GM21717 (cell line): Measurements from ENCODE around the gene TMEM117.

Experiments used
- ATAC-seq: cut with Tn5 transposase; IDR thresholded peaks from one replicate; pipeline ENCODE4 v1.9.1; 2021; ENCODE audit warnings: mild to moderate bottlenecking, moderate library complexity; ENCODE audit not compliant: unreplicated experiment

TMEM117 gene

GRCh38 chr12:43835656-43836474, at the start of gene TMEM117:
TMEM117 (plus strand) TSS chr12:43836081.
- peak; percentile 83 for ATAC-seq

DNA sequence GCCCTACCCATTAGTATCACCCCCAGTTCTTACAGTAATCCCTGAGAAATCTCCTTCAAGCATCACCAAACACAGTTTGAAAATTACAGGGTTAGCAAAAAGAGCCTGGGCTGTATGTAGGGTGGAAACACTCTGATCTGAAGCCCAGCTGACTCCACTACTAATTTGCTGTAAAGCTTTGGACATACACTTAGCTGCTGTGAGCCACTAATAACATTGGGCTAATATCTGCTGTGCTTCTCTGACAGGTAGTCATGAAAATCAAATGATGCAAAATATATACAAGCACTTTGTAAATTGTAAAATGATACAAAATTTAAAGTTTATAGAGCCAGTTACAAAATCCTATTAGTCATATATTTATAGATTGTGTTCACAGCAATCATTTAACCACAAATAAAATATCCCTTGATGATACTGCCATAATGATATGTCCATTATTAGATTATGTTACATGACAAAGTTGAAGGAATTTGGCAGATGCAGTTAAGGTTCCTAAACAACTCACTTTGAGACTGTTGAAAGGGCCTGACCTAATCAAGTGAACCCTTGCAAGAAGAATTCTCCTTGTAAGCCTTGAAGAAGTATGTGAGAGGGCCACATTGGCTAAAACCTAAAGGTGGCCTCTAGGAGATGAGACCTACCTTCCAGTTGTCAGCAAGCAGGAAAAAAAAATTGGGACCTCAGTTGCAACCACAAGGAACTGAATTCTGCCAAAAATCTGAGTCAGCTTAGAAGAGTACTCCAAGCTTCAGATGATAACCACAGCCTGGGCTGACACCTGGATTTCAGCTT, 48.8 kb upstream of the TMEM117 start:
- no peak for ATAC-seq

DNA sequence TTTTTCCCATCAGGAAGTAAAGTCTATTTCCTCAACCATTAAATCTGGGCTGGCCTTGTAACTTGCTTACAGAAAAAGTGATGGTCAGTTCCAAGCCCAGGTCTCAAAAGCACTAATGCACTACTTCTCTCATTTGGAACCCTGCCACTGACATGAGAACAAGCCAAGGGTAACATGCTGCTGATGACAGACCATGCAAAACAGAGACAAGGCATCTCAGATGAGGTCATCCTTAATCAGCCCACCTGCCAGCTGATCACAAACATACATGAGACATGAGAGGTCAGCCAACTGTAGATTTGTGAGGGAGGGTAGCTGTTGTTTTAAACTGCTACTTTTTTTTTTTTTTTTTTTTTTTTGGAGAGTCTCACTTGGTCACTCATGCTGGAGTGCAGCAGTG, 45.9 kb upstream of the TMEM117 start:
- no peak for ATAC-seq

DNA sequence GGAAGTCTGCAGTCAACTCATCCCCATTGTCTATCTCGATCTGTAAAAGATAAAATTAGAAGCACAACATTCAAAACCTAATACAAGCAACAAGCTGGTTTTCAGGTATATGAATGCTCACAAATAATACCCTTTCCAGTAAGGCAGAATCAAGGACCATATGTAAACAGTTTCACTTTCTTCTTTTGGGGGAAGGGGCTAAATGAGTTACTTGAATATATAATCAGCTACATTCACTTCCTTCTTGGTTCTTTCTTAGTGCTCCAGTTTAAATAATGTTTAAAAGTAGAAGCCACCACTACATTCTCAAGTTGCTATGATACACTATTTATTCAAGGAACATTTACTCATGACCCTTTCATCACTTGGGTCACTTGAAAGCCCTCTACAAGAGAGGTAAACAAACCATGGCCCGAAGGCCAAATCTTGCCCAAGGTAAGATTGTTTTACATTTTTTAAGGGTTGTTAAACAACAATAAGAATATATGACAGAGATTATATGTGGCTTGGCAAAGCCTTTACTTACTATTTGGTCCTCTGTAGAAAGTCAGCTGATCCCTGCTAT, 40.1 kb upstream of the TMEM117 start:
- ATAC-seq, result peak; percentile 52

DNA sequence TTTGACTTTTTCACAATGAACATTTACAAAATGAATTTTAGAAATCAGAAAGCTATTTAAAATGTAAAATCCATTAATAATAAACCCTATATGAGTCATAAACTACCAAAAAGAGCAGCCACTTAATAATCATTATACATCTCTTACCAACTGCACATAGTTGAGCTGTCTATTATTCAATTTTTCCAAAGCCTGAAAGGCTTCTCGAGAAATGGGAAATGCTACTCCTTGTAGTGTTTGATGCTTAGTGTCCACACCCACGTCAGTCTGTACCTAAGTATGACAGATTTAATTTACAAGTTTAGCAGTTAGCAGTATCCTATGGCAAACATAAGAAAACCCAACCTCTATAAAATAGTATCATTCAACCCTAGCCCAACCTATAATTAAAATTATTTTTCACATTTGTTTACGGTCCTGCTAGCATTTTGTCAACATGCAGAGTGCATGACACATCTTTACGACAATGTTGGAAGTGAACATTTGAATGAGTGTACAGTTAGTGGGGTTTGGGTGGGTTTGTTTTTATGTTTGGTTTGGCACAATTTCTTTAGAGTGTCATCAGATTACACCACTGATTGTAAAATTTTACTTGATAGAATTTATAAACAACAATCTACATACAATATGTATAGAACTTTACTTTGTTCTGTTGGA, 38.2 kb upstream of the TMEM117 start:
- no peak for ATAC-seq

- ATAC-seq, result no peak
Measured at GRCh38 chr12:43805149-43805859, 30.6 kb upstream of the TMEM117 start.

DNA sequence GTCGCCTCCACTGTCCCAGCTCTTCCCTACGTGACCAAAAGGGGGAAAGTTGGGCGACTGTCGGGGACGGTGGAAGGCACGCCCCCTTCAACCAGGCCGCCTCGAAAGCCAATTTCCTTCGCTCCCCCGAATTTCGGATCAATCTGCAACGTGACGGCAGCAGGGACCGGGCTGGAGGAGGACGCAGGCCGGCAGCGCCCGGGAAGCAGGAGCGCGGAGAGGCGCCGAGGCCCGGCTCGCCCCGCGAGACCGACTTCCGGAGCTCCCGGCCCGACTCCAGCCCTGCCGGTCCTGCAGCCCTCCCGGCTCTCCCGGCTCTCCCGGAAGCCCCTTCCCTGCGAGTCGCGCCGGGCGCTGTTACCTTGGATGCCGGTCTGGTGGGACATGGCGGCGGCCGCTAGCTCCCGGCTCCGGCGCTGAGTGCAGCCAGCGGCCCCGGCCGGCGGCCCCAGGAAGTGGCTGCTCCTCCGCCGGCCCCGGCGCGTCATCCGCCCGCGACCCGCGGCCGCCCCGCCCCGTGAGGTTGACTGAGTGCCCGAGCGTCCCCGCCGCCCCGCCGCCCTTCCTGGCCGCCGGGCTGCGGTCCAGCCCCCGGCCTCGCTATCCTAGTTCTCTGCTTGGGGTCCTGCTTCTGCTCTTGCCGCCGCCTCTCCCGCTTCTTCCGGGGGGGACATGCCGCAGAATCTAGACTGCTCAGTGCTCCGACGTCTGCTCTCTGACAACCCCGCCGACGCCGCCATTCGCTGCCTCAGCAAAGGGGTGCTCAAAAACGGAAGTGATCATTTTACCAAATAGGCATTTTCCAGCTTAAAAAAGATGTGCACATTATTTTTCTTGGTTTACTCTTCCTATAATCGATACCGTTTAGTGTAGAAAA, 29.8 kb upstream of the TMEM117 start, which contains the start of gene TWF1:
TSS of gene TWF1 (minus strand) at position 458 of the 877 bp plus-strand sequence. CDS start at position 386, 72 bp downstream.
- peak; percentile 96 for ATAC-seq

DNA sequence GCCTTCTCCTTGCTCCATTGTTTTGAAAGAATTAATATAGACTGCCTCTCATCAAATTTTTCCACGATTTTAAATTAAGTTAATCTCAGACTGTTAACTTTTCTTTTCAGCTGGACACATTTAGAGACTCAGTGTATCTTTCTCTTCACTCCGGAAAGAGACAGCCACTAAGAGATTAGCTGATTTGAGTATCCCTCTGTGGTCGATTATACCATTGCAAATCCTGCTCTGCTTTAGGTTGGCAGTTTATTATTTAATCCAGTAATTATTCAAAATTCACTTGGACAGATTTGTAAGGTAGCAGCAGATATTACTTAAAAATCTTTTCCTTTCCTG, 29.2 kb upstream of the TMEM117 start:
- no peak for ATAC-seq

DNA sequence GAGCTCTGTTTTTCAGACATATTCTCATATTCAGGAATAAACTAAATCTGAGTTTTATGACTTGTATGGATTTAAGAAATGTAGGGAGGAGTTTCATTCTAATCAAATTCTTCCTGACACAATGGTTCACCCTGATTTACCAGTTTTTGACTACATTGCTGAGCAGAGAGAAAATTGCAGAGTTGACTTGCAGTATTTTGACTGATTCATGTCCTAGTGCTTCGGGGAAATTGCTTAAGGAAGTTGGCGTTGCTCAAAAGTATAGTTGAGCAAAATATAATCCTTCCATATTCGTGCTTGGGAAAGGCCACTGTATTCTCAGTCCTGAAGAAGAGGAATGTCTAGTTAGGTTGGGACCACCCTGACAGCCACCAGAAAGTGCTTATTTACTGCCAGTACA, 28.5 kb upstream of the TMEM117 start:
- ATAC-seq, result no peak

DNA sequence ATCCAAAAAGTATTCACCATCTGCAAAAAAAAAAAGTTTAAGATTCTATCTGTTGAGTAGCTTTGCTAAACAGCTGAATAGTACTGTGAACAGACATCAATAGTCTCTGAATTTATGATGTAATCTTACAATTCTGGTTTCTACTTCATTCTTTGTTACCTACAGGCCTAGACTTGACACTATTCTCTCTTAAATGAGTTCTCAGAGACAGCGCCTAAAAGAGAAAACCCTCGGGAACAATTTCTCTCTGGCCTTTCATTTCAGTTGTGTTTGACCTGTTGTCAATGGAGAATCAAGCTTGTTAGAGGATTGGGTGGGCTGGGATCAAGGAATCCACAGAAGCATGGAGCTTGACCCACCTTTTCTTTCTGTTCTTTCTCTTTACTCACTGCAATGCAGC, 23.8 kb upstream of the TMEM117 start:
- no peak for ATAC-seq

GRCh38 chr12:43812926-43813325, 23.0 kb upstream of the TMEM117 start:
- ATAC-seq, result no peak

- ATAC-seq, result no peak
Measured at GRCh38 chr12:43815416-43815815, 20.5 kb upstream of the TMEM117 start.

DNA sequence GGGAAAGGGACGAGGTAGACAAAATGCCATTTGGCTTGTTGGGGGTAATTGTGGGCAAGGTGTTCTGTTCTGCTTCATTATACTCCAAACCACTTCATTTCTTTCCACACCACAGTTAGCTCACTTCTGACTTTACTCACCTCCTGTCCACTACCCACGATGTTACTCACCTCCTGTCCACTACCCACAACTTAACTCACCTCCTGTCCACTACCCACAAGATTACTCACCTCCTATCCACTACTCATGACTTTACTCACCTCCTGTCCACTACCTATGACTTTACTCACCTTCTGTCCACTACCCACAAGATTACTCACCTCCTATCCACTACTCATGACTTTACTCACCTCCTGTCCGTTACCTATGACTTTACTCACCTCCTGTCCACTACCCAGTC, 19.7 kb upstream of the TMEM117 start:
- no peak for ATAC-seq

- ATAC-seq, result no peak
Measured at GRCh38 chr12:43824207-43824775, 11.6 kb upstream of the TMEM117 start.

DNA sequence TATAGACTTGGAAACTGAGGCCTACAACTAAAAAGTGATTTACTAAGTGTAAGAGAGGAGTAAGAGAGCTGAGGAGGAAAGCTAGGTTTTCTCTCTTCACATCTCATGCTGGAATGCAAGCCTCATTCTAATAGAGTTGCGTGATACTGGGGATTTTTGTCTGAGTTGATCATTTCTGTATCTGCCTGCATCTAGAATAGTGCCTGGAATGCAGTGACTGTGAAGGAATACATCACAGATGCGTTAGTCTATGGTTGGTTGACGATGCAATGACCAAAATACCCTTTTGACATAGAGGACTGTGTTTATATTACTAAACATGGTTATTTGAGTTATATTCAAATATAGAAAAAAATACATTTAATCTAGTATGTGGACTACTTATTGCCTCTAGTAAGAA, 9.2 kb upstream of the TMEM117 start:
- ATAC-seq, result no peak

DNA sequence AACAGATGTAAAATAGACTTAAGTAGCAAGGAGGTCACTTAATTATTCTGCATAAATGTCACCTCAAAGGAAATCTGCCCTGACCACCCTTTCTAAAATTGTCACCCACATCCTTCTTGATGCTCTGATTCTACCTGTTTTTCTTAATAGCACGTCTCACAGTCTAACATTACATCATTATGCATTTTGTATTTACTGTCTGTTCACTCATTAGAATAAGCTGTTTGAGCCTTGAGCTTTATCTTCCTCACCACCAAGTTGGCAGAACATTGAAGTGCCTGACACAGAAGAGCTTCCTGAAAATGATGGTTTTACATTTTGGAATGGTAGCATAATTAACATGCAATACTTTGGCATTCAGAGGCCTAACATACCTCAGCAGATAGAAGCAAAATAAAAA, 8.8 kb upstream of the TMEM117 start:
- ATAC-seq, result no peak

DNA sequence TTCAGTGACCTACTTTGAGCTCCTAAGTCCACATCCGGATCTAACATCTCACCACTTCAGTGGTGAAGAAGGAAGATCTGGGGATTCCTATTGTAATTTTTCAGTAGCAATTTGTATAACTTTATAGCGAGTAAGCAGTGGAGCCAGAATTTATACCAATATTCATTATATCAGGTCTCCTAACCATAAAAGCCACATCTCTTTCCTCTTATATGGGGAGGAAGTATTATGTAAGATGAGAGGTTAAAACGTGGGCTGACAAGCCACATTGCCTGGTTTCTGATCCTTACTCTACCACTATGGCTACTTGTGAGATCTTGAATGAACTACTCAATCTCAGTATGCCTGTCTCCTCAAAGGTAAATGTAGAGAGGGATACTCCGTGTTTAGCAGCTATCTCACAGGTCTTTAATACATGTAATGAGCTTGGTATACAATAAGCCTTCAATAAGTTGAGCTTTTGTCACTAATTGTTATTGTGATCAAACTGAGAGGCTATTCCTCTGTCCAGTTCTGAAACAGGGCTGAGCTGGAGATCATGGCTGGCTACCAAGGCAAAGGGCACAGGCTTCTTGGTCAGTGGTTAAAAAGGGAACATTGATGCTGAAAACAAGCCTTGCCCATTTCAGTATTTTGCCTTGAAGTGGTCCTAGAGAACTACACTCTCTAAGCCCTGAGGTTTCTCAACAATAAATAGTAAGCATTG, 3.3 kb upstream of the TMEM117 start:
- ATAC-seq, result no peak

- ATAC-seq, result peak; percentile 8
Measured at GRCh38 chr12:43835264-43835655, 621 bp upstream of the TMEM117 start.

DNA sequence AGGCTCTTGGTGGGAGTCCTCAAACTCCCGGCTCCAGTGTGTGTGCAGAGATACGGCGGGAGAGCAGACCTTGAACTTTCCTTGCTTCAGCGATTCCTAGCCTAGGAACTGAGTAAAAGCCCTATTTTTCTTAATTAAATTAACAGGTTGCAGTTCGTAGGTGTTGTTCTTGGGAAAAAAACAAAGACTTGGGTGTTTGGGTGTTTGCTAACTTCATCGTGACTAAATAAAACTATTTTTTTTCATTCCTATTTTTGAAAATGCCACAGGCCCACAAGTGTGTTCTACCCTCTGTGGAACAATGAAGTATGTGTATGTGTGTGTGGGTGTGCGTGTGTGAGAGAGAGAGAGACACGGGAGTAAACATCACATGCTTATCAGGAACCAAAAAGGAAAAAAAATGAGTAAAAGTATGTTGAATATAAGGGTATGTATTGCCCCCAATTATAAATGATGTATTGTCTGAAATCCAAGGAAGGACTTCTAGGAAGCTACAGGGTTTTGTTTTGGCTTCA, 651 bp downstream of the TMEM117 start:
- peak; percentile 29 for ATAC-seq
